GM12891 (cell line): ENCODE results near the gene POR.

Source experiments
- PAX5 ChIP-seq: IDR thresholded peaks from 2 replicates; pipeline ENCODE4 v1.6.1; 2011; ENCODE audit warnings: low read length, moderate library complexity, mild to moderate bottlenecking; ENCODE audit not compliant: insufficient read depth, severe bottlenecking
- POLR2A ChIP-seq: IDR thresholded peaks from 2 replicates; pipeline ENCODE4 v1.6.1; 2011; ENCODE audit warnings: low read depth, low read length, control low read depth
- POLR2AphosphoS5 ChIP-seq: IDR thresholded peaks from 2 replicates; pipeline ENCODE4 v1.6.1; 2011; ENCODE audit warnings: low read depth, low read length, control low read depth
- POU2F2 ChIP-seq: IDR thresholded peaks from 2 replicates; pipeline ENCODE4 v1.6.1; 2011; ENCODE audit warnings: low read depth, mild to moderate bottlenecking, control low read depth, low read length, moderate library complexity
- SPI1 ChIP-seq: IDR thresholded peaks from 2 replicates; pipeline ENCODE4 v1.6.1; 2011; ENCODE audit warnings: low read depth, low read length, control low read depth
- TAF1 ChIP-seq: IDR thresholded peaks from 2 replicates; pipeline ENCODE4 v1.6.1; 2011; ENCODE audit warnings: low read depth, low read length, control low read depth

DNA sequence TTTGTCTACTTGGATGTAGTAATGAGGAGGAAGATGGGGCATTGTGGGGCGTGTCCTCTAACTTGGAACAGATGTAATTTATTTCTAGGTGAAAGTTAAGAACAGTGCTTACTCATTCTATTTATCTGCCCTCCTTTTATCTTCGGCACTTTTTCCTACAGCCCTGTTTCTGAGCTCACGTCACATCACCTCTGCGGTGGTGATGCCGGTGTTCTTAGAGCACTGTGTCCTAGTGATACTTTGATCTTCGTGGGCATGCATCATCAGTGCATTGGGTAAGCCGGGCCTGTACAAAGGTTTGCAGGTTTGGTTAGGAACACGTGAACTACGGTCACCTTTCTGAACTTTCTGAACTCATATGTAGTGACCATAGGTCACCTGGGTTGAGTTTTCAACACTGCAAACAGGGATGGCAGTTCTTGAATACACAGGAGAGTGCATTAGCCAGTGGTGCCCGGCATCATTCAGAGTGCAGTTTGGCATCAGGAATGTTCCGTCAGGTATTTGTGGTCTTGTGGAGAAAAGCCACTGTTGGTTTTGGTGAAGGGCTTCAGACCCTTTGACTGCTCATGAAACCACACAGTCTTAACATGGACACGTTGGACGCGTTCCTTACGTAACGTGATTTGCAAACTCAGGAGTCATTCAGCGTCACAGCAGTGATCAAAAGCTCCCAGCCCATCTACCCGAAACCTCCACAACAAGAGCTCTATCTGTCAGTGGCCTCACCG lies 5.6 kb downstream of the POR start:
- TF ChIP-seq POLR2A (no peak), POLR2AphosphoS5 (no peak), TAF1 (no peak), PAX5 (no peak), POU2F2 (no peak), SPI1 (no peak)
